Stimulated activated CD4-positive, alpha-beta T cell treated with anti-CD3 and anti-CD28 coated beads, Interleukin-12 subunit alpha, Interleukin-12 subunit beta, amount 100 ng/mL, for 4 hours (primary cell): Measurements from ENCODE around the gene GNAZ.

Source experiments
- DNase-seq: peaks from one replicate; pipeline ENCODE4 v3.0.0-alpha.2; 2020

Gene GNAZ

GRCh38 chr22:23094695-23095681 lies 24.7 kb downstream of the GNAZ start:
- no peak for DNase-seq

- DNase-seq, result no peak
Observed at GRCh38 chr22:23095733-23096342, 25.5 kb downstream of the GNAZ start.

DNA sequence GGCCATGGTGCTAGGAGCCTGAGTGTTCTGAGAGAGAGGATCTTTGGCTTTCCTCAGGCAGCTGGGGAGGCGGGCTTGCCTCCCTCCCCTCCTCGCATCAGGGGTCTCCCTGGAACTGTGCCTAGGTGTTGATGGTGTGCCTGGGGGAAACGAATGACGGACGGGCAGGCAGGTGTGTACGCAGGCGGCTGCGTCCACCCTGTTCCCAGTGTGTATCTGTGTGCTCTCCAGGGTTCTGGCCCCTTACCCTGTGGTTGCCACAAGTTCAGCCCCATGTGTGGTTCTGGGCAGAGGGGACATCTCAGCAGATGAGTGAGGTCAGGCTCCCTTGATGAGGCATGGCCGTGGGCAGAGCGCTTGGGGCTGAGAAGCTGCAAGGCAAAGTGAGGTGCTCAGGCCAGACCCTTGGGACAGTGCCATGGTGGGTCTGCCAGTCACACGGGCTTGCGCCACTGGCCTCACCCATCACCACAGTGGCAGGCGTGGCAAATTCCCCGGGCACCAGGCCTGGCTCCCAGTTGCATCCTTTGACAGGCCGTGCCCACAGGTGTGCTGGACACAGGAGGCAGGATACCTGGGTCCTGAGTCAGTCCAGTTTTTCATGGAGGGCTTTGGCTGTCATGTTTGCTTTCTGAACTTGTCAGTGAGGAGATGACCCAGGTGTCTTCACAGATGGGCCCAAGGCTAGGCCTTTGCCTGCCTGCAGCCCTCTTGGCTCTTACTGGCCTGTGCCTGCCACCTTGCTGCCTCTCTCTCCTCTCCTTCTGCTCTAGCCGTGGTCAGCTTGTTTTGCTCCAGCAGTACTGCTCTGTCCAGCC lies 27.3 kb downstream of the GNAZ start:
- no peak for DNase-seq

DNA sequence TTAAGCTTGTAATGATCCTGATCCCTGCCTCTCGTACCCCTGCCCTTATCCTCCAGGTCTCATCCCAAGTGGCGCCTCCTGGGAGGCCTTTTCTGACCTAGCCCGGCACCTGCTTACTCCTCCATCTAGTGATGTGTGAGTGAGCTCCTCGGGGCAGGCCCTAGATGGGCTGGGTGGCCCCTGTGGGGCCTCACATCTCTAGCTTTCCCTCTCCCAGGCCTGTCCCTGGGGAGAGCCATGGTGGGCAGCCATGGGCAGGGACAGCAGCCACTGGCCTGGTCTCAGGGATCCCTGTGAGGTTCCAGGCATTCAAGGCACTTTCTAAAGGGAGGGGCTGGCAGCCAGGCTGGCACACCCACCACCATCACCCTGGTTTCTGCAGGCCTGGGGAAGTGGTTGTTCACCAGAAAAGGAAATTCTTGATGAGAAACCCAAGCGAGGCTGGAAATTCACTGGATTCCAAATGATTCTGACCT lies 27.9 kb downstream of the GNAZ start:
- no peak for DNase-seq

- DNase-seq, result no peak
Observed at GRCh38 chr22:23098718-23099530, 28.6 kb downstream of the GNAZ start.

- no peak for DNase-seq
Observed at GRCh38 chr22:23099531-23099804, 29.1 kb downstream of the GNAZ start.

DNA sequence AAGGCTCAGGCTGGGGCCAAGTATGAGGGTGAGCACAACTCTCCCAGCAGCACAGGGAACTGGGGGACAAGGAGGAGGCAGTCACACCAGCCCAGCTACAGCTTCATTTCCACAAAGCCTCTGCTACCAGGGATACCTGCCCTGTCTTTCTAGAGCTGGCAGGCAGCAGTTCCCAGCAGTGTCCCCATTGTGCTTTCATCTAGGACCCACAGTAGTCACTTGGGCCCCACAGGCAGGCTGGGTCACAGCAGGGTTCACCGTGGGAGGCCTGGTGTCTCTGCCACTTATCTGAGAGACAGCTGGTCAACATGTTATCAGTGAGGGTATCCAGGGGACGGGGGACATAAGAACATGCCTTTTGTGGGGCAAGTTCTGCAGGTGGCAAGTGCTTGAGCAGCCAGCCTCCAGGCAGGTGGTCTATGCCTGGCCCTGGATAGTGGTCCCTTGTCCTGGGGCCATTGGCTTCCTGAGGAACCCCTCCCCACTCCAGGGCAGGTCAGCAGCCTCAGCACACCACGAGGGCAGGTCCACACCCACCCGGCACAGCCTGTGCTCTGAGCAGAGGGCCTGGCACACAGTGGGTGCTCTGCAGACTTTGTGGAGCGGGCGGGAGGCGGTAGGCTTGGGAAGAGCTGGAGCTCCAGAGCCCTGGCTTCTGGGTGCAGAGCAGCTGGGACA lies 29.9 kb downstream of the GNAZ start:
- DNase-seq, result no peak

GRCh38 chr22:23101524-23101923 lies 31.2 kb downstream of the GNAZ start:
- no peak for DNase-seq

- DNase-seq, result no peak
Observed at GRCh38 chr22:23102002-23102655, 31.8 kb downstream of the GNAZ start.

DNA sequence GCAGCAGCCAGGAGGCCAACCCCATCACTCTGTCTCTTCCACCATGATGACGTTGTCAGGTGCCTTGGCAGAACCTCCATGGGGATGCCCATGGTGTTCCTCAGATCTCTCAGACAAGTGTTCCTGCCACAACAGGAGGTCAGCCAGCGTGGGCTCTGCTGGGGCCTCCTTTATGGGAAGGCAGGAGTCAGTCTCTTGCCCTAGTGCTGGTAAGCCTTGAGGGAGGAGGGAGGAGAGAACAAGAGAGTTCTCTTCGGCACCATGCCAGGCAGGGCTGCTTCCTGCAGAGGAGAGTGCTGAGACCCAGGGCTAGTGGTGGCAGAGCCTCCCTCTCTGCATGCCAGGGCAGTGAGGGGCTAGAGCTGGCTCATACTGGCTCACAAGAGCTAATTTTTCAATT lies 32.5 kb downstream of the GNAZ start:
- DNase-seq, result no peak

DNA sequence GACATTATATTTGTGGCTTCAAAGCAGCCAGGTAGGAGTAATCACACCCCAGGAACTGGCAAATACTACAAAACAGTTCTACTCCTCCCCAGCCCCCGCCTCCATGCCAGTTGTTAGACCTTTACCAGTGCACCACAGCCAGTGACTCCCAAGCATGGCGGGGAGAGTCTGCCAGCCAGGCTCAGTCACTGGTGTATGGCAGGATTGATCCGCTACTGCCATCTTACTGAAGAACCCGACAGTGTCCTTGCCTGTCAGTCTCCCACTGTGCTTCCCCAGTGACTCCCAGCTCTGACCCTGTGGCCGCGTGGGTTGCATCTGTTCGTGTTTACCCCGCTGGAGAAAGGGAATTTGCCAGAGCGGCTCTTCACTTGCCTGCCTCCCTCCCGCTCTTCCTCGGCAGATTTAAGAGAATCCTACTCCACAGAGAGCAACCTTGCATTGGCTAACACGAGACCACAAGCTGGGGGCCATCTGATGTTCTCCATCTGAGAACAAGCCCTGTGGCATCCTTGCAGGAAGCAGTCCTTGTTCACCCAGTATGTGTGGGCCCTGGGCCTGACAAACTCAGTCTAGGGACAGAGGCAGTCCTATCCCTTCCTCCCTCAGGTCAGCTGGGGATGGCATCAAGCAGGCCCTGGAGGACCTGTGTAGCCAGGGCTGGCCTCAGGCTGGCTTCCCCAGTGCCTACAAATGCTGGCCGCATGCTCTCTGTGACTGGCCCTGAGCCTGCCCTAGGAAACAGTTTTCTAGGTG lies 33.1 kb downstream of the GNAZ start:
- no peak for DNase-seq

- no peak for DNase-seq
Observed at GRCh38 chr22:23104187-23104971, 34.1 kb downstream of the GNAZ start.

DNA sequence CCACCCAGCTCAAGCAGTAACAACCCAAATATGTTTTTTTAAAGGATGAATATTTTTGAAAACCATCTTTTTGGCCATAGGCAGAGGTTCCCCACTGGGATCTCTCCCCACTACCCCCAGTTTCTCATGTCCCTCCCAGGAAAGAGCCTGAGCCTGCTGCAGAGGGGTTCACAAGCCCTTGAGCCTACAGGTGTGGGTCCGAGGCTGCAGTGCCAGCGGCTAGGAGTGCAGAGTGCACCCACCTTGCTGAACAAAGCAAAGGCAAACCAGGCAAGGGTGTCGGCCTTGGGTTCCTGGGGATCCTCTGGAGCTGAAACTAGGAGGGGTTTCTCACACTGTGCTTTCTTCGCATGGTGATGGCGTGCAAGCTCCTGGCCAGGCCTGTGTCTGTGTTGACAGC lies 35.0 kb downstream of the GNAZ start:
- no peak for DNase-seq

DNA sequence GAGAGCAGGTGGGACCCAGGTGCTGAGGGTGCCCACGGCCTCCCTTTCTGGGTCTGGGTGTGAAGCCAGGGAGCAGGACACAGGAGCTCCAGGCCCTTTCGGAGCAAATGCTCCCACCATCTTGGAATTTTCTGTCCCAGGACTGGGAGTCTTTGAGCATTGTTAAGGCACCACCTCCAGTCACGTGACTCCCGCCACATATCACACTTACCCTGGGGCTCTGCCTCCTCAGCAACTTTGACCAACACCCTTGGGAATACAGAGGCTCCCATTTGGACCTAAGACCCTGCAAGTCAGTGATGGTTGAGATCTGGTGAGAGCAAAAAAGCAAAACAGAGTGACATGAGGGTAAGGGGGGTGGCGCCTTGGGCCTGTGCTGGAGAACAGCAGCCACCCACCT lies 35.6 kb downstream of the GNAZ start:
- no peak for DNase-seq

DNA sequence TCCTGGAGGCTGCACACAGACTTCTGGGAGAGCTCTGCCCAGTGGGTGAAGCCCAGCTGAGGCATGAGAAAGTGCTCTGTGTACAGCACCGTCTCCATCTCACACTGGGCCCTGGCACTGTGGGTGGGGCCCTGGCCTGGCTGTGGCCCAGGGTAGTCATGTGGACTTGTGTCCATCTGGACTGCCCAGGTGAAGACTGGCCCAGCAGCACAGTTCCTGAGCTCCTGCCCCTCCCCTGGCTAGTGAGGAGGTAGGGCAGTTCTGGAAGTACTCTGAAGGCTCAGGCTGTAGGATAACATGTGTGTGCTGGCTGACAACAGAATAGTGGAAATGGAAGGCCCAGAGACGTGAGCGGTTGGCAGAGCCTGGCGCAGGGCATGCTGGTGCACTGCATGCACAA lies 36.0 kb downstream of the GNAZ start:
- DNase-seq, result no peak

- no peak for DNase-seq
Observed at GRCh38 chr22:23106906-23107367, 36.6 kb downstream of the GNAZ start.

DNA sequence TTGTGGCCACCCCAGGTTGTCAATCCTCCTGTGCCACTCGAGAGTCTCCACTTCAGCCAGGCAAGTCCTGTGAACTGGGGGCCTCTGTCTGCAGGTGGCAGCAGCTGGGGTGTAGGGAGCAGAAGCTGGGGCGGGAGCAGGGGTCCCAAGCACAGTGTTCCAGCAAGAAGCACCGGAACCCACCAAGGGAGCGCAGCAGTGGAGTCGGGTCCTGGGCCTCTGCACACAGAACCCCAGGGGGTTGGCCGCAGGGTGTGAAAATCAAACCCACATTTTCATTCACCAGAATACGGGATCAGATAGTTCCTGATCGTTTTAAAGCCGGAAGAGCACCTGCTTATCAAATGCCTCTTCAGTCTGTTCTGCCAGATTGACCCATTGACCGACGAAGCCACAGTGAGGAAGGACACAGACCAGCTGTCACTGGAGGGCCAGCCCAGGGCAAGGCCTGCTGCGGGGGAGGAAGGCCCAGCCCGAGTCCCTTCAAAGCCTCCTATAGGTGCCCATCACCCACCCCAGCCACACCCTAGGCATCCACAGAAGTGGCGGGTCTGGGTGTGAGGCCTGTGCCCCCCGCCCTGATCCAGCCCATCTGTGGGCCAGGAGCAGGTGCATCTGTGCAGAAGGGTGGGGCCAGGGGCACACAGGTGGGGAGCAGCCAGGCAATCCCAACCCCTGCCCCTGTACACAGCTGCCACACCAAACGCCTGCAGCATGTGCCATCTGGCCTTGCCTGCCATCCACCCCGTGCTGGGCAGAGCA lies 37.3 kb downstream of the GNAZ start:
- no peak for DNase-seq

GRCh38 chr22:23108249-23109078 lies 38.1 kb downstream of the GNAZ start:
- DNase-seq, result no peak
